Effector memory CD4-positive, alpha-beta T cell (primary cell): ENCODE measurements around the gene MLLT3.

Experiments used
- DNase-seq, 3 donors: peaks; one replicate each; pipeline ENCODE4 v3.0.0-alpha.2; 2020
- H3K27ac ChIP-seq: 2 replicates; pipeline ENCODE4 v1.7.0; 2013; ENCODE audit warnings: mild to moderate bottlenecking, low read length, moderate library complexity; ENCODE audit not compliant: insufficient read depth, poor library complexity, severe bottlenecking
- H3K27me3 ChIP-seq: replicated peaks from 2 replicates; pipeline ENCODE4 v1.7.0; 2013; ENCODE audit warnings: mild to moderate bottlenecking, low read length; ENCODE audit not compliant: insufficient read depth, control insufficient read depth, poor library complexity, severe bottlenecking
- H3K36me3 ChIP-seq: 2 replicates; pipeline ENCODE4 v1.7.0; 2013; ENCODE audit warnings: mild to moderate bottlenecking, low read length, moderate library complexity; ENCODE audit not compliant: control insufficient read depth, insufficient read depth
- H3K4me1 ChIP-seq: 2 replicates; pipeline ENCODE4 v1.7.0; 2013; ENCODE audit warnings: low read length, mild to moderate bottlenecking; ENCODE audit not compliant: control insufficient read depth, insufficient read depth, poor library complexity, severe bottlenecking
- H3K4me3 ChIP-seq: 2 replicates; pipeline ENCODE4 v1.7.0; 2013; ENCODE audit warnings: low read length, low read depth, mild to moderate bottlenecking; ENCODE audit not compliant: insufficient read depth, poor library complexity, severe bottlenecking
- H3K9me3 ChIP-seq: 2 replicates; pipeline ENCODE4 v1.7.0; 2013; ENCODE audit warnings: mild to moderate bottlenecking, low read length, moderate library complexity; ENCODE audit not compliant: control insufficient read depth

The MLLT3 gene

DNA sequence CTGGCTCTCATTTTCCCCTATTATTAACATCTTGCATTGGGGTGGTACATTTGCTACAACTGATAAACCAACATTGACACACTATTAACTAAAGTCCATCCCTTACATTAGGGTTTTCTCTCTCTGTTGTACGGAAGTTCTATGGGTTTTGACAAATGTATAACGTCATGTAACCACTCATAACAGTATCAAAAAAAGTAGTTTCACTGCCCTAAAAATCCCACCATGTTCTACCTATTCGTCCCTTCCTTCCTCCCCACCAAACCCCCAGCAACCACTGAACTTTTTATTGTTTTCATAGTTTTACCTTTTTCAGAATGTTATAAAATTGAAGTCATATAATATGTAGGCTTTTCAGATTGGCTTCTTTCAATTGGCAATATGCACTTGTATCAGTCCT is 40.1 kb downstream of the MLLT3 start:
- Histone ChIP-seq H3K27me3 (no peaks in the 10 kb centered on the region), H3K4me3 (no peak overlapping the region), H3K4me1 (peaks cover 3% of the 10 kb centered on the region), H3K9me3 (no peaks in the 10 kb centered on the region), H3K27ac (no peak overlapping the region), H3K36me3 (no peaks in the 10 kb centered on the region)
- DNase-seq: no peak

DNA sequence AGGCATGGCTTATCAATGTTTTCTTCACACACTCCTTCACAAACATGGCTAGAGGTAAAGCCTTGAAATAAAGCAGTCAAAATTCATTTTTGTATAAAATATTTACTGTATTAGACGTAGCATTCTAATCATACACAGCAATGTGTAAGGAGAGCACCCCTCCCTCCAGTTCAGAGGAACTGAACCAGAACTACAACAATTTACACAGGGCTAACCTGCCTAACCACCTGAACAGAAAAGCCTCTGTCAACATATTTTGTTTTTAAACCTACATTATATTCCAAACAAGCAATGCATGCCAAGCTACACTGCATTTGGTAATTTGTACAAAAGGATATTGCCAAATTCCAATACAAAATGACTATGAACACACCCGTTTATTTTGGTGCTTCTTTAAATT is 41.6 kb downstream of the MLLT3 start:
- Histone ChIP-seq H3K27me3 (no peaks in the 10 kb centered on the region), H3K36me3 (no peaks in the 10 kb centered on the region), H3K4me1 (peaks cover 3% of the 10 kb centered on the region), H3K9me3 (no peaks in the 10 kb centered on the region), H3K4me3 (no peak overlapping the region), H3K27ac (no peak overlapping the region)
- no peak for DNase-seq

DNA sequence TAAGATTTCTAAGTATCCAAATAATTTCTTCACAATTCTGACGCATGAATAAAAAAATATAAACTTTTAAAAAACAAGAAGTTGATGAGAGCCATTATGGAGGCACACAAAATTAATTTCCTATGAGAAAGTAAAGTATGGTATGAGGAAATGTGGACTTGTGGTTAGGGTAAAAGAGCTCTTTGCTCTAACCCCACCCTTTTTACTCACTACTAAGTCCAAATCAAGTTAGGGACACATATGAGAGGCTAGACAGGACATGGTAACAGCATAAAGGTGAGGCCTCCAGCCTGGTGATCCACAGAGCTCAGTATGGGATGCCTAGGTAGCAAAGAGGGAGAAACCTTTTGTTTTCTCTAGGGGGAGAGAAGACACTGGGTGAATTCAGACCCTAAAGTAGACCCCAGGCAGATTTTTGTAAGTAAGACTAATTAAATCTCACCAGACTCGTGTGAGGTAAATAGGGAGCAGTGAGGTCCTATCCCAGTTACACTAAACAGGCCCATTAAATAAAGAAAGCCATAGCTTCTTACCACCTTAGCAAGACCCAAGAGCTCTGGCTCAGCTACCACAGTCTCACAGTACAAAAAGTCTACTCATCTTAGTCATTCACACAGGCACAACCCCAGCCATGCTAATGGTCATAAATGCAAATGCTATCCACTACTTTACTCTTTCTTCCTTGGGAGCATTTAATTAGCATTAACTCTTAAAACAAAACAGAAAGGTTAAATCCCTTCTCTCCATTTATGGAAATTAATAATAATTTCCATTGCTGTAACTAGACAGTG is 42.6 kb downstream of the MLLT3 start:
- no peaks in the 10 kb centered on the region for H3K36me3 ChIP-seq
- no peak for DNase-seq
- H3K9me3 ChIP-seq: no peaks in the 10 kb centered on the region
- no peak overlapping the region for H3K4me3 ChIP-seq
- peaks cover 3% of the 10 kb centered on the region for H3K4me1 ChIP-seq
- H3K27me3 ChIP-seq: no peaks in the 10 kb centered on the region
- no peak overlapping the region for H3K27ac ChIP-seq

DNA sequence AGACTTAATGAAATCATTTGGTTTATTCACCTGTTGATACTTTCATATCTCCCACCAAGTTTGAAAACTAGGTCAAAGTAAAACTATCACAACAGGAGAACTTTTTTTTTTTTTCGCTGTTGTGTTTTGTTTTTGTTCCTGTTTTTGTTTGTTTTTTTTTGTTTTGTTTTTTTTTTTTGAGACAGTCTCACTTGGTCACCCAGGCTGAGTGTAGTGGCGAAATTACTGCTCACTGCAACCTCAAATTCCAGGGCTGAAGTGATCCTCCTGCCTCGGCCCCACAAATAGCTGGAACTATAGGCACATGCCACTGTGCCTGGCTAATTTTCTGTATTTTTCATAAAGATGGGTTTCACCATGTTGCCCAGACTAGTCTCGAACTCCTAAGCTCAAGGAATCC is 49.3 kb downstream of the MLLT3 start:
- no peaks in the 10 kb centered on the region for H3K36me3 ChIP-seq
- H3K4me1 ChIP-seq: peaks cover 4% of the 10 kb centered on the region
- H3K27ac ChIP-seq: no peak overlapping the region
- no peak overlapping the region for H3K4me3 ChIP-seq
- no peak for DNase-seq
- no peaks in the 10 kb centered on the region for H3K9me3 ChIP-seq
- no peaks in the 10 kb centered on the region for H3K27me3 ChIP-seq

DNA sequence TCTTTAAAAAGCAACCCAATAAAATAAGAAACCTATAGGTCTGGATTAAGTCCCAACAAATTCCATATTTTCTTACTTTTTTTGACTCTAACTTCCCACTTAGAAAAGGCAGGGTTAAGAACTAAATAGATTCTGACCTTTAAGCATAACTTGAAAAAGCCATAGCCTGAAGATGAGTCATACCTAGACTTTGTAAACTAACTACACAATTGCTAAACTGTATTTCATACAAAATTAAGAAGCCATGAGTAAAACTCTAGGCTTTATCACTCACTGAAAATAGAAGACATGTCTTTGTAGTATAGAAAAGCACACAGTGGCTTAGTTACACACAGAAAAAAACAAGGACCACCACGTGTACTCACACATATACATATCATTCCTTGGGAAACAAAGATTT is 51.5 kb downstream of the MLLT3 start:
- H3K27ac ChIP-seq: no peak overlapping the region
- H3K4me3 ChIP-seq: no peak overlapping the region
- H3K36me3 ChIP-seq: no peaks in the 10 kb centered on the region
- no peak for DNase-seq
- H3K4me1 ChIP-seq: peaks cover 4% of the 10 kb centered on the region
- H3K27me3 ChIP-seq: no peaks in the 10 kb centered on the region
- no peaks in the 10 kb centered on the region for H3K9me3 ChIP-seq

DNA sequence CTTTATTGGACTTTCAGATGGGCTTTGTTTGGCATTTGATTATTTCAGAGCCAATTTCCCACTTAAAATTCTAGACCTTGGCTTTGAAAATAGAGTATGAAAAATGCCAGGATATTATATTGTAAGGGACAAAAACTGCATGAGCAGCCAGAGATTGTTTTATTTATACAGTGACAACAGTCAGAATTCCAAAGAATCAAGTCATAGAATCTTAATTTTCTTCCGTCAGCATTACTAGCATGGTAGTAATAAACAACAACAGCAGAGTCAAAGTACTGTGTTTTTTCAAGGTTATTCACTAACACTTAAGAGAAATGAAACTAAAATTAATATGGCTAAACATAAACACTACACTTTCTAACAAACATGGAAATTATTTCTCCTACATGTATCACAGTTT is 52.2 kb downstream of the MLLT3 start:
- H3K27me3 ChIP-seq: no peaks in the 10 kb centered on the region
- H3K4me3 ChIP-seq: no peak overlapping the region
- peaks cover 4% of the 10 kb centered on the region for H3K4me1 ChIP-seq
- no peaks in the 10 kb centered on the region for H3K9me3 ChIP-seq
- DNase-seq: no peak
- H3K27ac ChIP-seq: no peak overlapping the region
- H3K36me3 ChIP-seq: no peaks in the 10 kb centered on the region

DNA sequence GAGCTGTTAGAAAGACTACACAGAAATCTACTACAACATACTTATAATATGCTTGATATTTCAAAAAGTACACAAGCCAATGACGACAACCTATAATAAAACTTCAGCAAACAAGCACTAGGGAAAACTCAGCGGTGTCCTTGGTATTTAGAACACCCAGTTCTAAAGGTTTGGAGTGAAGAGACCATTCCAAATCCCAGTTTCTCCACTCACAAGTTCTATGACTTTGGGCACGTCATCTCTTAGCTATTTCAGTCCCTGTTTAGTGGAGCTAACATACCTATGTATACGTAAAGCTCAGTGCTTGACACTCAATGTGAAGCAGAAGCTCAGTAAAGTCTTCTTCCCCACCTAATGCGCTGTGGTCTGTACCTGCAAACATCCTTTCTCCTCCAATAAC is 52.8 kb downstream of the MLLT3 start:
- DNase-seq: no peak
- no peaks in the 10 kb centered on the region for H3K9me3 ChIP-seq
- peaks cover 4% of the 10 kb centered on the region for H3K4me1 ChIP-seq
- no peaks in the 10 kb centered on the region for H3K36me3 ChIP-seq
- H3K27ac ChIP-seq: no peak overlapping the region
- H3K27me3 ChIP-seq: no peaks in the 10 kb centered on the region
- no peak overlapping the region for H3K4me3 ChIP-seq

DNA sequence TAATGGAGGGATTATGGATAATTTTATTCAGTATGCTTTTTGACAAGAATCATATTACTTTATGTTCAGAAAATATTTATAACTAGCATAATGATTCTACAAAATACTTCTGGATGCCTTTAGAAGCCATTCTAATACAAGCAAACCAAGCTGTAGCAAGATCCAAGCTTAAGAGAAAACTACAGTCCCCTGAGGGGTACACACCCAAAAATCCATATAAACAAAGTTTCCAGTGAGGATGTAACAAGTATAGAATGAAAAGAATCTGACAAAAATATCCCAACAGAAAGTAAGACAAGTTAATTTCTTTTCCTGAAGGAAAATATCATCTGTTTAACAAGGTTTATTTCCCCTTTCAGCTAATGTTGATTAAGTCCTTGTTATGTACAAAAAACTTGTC is 53.9 kb downstream of the MLLT3 start:
- Histone ChIP-seq H3K27me3 (no peaks in the 10 kb centered on the region), H3K4me1 (peaks cover 4% of the 10 kb centered on the region), H3K4me3 (no peak overlapping the region), H3K27ac (no peak overlapping the region), H3K36me3 (no peaks in the 10 kb centered on the region), H3K9me3 (no peaks in the 10 kb centered on the region)
- DNase-seq: no peak

DNA sequence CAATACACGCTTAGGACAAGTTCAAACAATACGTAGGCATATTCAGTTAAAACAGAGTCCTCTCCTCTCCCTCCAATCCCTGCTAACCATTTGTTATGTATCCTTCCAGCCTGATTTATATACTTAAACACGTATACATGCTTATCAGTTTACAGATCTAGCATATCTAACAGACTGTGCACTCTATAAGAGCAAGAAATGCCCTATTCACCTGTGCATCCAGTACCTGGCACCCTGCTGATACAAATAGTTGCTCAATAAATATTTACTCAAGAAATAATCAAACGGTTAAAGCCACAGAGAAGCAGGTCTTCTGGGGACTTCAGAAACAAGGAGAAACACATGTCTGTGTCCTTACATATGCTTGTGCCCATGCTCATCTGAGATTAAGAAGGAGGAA is 55.9 kb downstream of the MLLT3 start:
- Histone ChIP-seq H3K36me3 (no peaks in the 10 kb centered on the region), H3K9me3 (no peaks in the 10 kb centered on the region), H3K4me3 (no peak overlapping the region), H3K27me3 (no peaks in the 10 kb centered on the region), H3K4me1 (peaks cover 4% of the 10 kb centered on the region), H3K27ac (no peak overlapping the region)
- no peak for DNase-seq

DNA sequence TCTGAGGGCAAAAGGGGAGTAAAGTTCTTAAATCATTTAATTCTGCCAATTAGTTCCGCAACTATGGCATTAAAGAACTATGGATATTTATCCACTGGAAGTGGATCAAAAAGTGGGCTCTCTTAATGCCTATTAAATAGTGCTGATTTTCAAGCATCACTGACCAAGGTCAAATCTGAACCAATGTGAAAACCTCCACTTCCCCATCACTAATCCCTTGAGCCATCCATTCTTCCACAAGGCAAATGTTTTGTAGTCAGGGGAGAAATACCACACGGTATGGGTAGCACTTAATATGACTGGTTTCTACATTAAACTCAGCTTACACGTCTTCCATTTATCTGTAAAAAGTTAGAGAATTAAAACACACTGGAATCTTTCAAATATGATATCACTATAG is 57.6 kb downstream of the MLLT3 start:
- H3K9me3 ChIP-seq: no peaks in the 10 kb centered on the region
- no peak overlapping the region for H3K27ac ChIP-seq
- no peak overlapping the region for H3K4me3 ChIP-seq
- H3K4me1 ChIP-seq: peaks cover 1% of the 10 kb centered on the region
- no peaks in the 10 kb centered on the region for H3K36me3 ChIP-seq
- DNase-seq: no peak
- H3K27me3 ChIP-seq: no peaks in the 10 kb centered on the region
